ENCODE results near the gene ARHGAP19.
"Not testable (repeated sequence)": the region's sequence is repeated elsewhere in the genome, so short reads cannot be mapped to it uniquely, and the experiment has no call there.

Gene ARHGAP19

GRCh38 chr10:97290076-97290475 lies 2.4 kb downstream of the ARHGAP19 start:
- in situ Hi-C loops (cut with MboI; ENCODE audit: low sequenced_read_pairs), result not testable (repeated sequence)

DNA sequence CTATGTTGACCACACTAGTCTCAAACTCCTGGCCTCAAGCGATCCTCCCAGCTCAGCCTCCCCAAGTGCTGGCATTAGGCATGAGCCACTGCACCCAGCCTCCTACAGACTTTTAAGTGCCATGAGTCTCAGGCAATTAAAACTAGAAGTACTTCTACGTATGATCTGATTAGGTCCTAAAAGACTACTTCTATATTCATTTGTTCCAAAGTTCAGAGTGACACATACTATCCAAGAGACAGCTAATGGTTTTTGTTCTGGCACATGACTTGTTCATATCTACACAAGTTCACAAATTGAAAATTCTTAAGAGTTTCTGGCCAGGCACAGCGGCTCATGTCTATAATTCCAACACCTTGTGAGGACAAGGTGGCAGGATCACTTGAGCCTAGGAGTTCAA lies 11.7 kb downstream of the ARHGAP19 start:
- in situ Hi-C loops (cut with MboI; ENCODE audit: low sequenced_read_pairs), result no loop called here

GRCh38 chr10:97279121-97279815 lies 13.2 kb downstream of the ARHGAP19 start:
- in situ Hi-C loops (cut with MboI; ENCODE audit: low sequenced_read_pairs), result no loop called here

DNA sequence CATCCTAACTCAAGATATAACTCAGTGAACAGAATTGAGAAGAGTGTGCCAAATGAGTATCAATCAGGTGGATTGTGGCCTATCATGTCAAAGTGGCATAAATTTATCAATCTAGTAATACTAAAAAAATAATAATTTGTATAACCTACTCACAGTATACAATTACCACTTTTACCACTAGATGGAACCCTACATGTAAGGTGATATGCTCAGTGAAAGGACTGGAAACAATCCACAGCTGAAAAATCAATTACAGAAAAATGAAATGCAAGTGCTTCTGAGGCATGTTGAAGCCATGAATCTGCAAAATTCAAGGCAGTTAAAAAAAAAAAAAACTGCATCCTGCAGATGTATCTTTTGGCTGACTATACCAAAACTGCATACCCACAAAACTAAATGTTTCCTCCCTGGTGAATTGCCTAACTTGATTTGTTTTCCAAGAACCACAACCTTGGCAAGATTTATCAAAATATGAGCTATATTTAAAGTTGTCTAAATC lies 13.9 kb downstream of the ARHGAP19 start:
- in situ Hi-C loops (cut with MboI; ENCODE audit: low sequenced_read_pairs), result no loop called here

GRCh38 chr10:97277551-97277950 lies 14.9 kb downstream of the ARHGAP19 start:
- in situ Hi-C loops (cut with MboI; ENCODE audit: low sequenced_read_pairs), result no loop called here

DNA sequence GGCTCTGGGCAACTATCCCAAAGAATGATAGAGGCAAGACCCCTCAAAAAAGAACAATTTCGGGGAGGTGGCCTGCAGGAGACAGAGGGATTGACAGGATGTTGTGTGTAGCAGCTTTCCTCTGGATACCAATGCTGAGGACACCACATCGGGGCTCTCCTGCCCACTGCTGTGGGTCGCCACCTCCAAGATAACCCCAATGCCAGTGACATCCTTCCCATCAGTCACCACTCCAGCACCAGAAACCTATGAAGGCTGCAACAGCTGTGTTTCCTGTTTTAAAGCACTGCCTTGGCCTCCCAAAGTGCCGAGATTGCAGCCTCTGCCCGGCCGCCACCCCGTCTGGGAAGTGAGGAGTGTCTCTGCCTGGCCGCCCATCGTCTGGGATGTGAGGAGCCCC lies 17.6 kb downstream of the ARHGAP19 start:
- in situ Hi-C loops (cut with MboI; ENCODE audit: low sequenced_read_pairs), result no loop called here

GRCh38 chr10:97273700-97274099 lies 18.7 kb downstream of the ARHGAP19 start:
- in situ Hi-C loops (cut with MboI; ENCODE audit: low sequenced_read_pairs), result no loop called here

DNA sequence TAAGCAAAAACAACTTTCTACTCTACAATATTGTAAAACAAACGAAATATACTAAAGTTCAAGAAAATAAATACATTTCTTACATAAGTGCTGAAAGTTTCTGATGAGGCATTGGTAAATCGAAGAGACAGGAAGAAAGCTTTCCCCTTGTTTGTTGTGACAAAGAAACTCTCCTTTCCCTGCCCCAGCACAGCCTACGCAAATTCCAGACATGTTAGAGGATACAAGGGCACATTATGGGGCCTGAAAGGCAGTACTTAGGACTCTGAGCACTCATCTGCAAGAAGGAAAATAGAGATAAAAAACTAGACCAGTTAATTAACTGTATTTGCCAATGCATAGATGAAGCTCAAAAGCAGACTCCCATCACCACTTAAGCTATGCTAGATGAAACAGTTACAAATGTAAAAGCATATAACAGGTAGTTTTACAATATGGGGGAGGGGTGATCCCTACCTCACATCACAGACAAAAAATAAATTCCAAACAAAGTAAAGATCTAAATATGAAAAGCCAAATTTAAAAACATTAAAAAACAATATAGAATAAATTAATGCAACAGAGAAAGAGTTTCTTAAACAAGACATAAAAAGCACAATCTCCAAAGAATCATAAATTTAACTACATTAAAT lies 21.8 kb downstream of the ARHGAP19 start:
- in situ Hi-C loops (cut with MboI; ENCODE audit: low sequenced_read_pairs), result no loop called here

GRCh38 chr10:97267671-97268070 lies 24.8 kb downstream of the ARHGAP19 start:
- in situ Hi-C loops (cut with MboI; ENCODE audit: low sequenced_read_pairs), result no loop called here

- in situ Hi-C loops (cut with MboI; ENCODE audit: low sequenced_read_pairs), result not testable (repeated sequence)
Observed at GRCh38 chr10:97265095-97265494, 27.3 kb downstream of the ARHGAP19 start.

DNA sequence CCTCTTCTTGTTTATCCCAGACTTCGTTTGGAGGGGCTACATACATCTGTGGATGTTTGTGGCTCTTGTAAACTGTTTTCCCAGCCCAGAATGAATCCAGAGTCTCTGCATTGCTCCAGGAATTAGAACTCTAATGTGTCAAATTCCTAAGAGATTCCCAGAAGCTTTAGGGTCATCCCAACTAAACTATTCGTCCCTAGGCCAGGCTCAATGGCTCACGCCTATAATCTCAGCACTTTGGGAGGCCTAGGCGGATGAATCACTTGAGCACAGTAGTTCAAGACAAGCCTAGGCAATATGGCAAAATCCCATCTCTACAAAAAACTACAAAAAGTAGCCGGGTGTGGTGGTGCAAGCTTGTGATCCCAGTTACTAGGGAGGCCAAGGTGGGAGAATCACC lies 28.5 kb downstream of the ARHGAP19 start:
- in situ Hi-C loops (cut with MboI; ENCODE audit: low sequenced_read_pairs), result no loop called here

DNA sequence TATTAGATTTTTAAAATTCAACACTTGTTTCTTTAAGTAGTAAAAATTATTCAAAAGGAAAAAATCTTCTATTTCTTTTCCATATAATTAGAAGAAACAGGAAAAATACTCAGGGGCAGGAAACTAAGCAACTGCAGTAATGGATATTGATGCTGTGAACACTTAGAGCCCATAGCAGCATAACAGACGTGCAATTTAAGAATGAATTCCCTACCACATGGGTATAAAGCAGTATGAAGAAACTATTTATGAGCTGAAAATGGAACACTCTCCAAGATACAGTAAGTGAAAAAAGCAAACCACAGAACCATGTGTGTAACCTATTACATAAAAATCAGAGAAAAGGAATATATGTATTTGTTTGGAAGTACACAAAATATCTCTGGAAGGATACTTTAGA lies 30.8 kb downstream of the ARHGAP19 start:
- in situ Hi-C loops (cut with MboI; ENCODE audit: low sequenced_read_pairs), result no loop called here

- in situ Hi-C loops (cut with MboI; ENCODE audit: low sequenced_read_pairs), result no loop called here
Observed at GRCh38 chr10:97261183-97261582, 31.3 kb downstream of the ARHGAP19 start.

GRCh38 chr10:97259119-97259518 lies 33.3 kb downstream of the ARHGAP19 start:
- in situ Hi-C loops (cut with MboI; ENCODE audit: low sequenced_read_pairs), result no loop called here

- in situ Hi-C loops (cut with MboI; ENCODE audit: low sequenced_read_pairs), result no loop called here
Observed at GRCh38 chr10:97256356-97256755, 36.1 kb downstream of the ARHGAP19 start.

- in situ Hi-C loops (cut with MboI; ENCODE audit: low sequenced_read_pairs), result no loop called here
Observed at GRCh38 chr10:97255512-97256293, 36.7 kb downstream of the ARHGAP19 start.

- in situ Hi-C loops (cut with MboI; ENCODE audit: low sequenced_read_pairs), result no loop called here
Observed at GRCh38 chr10:97254694-97255093, 37.7 kb downstream of the ARHGAP19 start.

DNA sequence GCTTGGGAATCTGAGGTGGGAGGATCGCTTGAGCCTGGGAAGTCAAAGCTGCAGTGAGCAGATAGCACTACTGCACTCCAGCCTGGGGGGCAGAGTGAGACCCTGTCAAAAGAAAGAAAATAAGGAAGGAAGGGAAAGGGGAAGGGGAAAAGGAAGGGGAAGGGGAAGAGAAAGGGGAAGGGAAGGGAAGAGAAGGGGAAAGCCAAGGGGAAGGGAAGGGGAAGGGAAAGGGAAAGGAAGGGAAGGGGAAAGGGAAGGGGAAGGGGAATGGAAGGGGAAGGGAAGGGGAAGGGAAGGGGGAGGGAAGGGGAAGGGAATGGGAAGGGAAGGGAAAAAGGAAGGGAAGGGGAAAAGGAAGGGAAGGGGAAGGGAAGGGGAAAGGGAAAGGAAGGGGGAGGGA lies 41.5 kb downstream of the ARHGAP19 start:
- in situ Hi-C loops (cut with MboI; ENCODE audit: low sequenced_read_pairs), result no loop called here

DNA sequence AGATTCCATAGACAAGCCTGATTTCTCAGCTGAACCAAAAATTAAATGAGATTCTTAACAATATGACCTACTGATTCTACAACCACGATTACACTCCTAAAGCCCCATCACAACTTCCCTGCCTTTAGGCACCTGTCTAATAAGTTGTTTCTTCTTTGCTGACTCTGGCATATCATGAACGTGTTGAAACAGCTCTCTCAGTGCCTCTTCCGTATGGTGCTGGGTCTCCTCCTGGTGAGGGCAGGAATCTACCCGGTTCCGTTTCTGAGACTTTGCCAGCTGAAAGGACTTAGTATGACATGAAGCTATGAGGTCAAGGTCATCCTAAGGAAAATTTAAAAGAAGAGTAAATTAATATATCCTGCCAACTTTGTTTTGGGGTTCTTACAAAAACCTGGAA lies 48.6 kb downstream of the ARHGAP19 start:
- in situ Hi-C loops (cut with MboI; ENCODE audit: low sequenced_read_pairs), result no loop called here

GRCh38 chr10:97238855-97239254 lies 53.6 kb downstream of the ARHGAP19 start:
- in situ Hi-C loops (cut with MboI; ENCODE audit: low sequenced_read_pairs), result no loop called here

GRCh38 chr10:97235353-97235752 lies 57.1 kb downstream of the ARHGAP19 start:
- in situ Hi-C loops (cut with MboI; ENCODE audit: low sequenced_read_pairs), result no loop called here

- in situ Hi-C loops (cut with MboI; ENCODE audit: low sequenced_read_pairs), result no loop called here
Observed at GRCh38 chr10:97234400-97234799, 58.0 kb downstream of the ARHGAP19 start.

All from HL-60/S4 (cell line).